Suprapubic skin (tissue), 4 donors: ENCODE measurements around the gene GOLGA1. TPM values are rescaled to one million over a fixed set of nuclear protein-coding genes. Genes with fewer than 3 reads are reported as not detected.
"Not testable (repeated sequence)": the region's sequence is repeated elsewhere in the genome, so short reads cannot be mapped to it uniquely, and the experiment has no call there.

Source experiments
- DNase-seq, 2 donors: peaks; one replicate each; pipeline ENCODE4 v3.0.0-alpha.2; 2019; ENCODE audit warnings: low spot score in 2 of 2
- H3K27ac ChIP-seq: fragments of 200-600 bp; sonication (generic); one replicate; pipeline ENCODE4 v1.5.1; 2019
- H3K27me3 ChIP-seq: fragments of 200-600 bp; sonication (generic); one replicate; pipeline ENCODE4 v1.5.1; 2019
- H3K36me3 ChIP-seq: fragments of 200-600 bp; sonication (generic); one replicate; pipeline ENCODE4 v1.5.1; 2019
- H3K4me1 ChIP-seq: fragments of 200-600 bp; sonication (generic); one replicate; pipeline ENCODE4 v1.5.1; 2019
- H3K4me3 ChIP-seq: fragments of 200-600 bp; sonication (generic); one replicate; pipeline ENCODE4 v1.5.1; 2019; ENCODE audit warnings: mild to moderate bottlenecking
- H3K9me3 ChIP-seq: fragments of 200-600 bp; sonication (generic); one replicate; pipeline ENCODE4 v1.5.1; 2019
- EP300 ChIP-seq: sonication (generic); formaldehyde crosslinking; IDR thresholded peaks from one replicate; pipeline ENCODE4 v1.6.1; 2017; ENCODE audit warnings: antibody characterized with exemption
- POLR2A ChIP-seq, 2 donors: fragments of 450-650 bp; IDR thresholded peaks; one replicate each; pipeline ENCODE4 v1.6.1; 2017; ENCODE audit warnings: antibody characterized with exemption in 2 of 2, mild to moderate bottlenecking in 2 of 2, moderate library complexity in 2 of 2
- POLR2AphosphoS5 ChIP-seq, 3 donors: sonication (generic); formaldehyde crosslinking; IDR thresholded peaks; one replicate each; pipeline ENCODE4 v1.6.1; 2017; ENCODE audit warnings: antibody characterized with exemption in 3 of 3
- WGBS: methylation state at CpG from one replicate; pipeline ENCODE4 v1.1.5; 2018; 5-methylcytosine and 5-hydroxymethylcytosine counted together
- total RNA-seq, 4 donors: library from RNA; depleted of rRNA; stranded (reverse); fragments of >200 nt; gene quantifications; one replicate each; pipeline ENCODE4 v1.1.0, GENCODE V29; 2016
- TF ChIP-seq, protein P1 (sequence below), 2 donors: fragments of 200-600 bp in 1 of 2; fragments of 450-650 bp in 1 of 2; sonication (generic) in 1 of 2; IDR thresholded peaks; one replicate each; pipeline ENCODE4 v1.5.1; 2016 to 2019; ENCODE audit warnings: antibody characterized with exemption in 2 of 2, mild to moderate bottlenecking in 1 of 2, moderate library complexity in 1 of 2

Gene GOLGA1
- total RNA-seq, 4 donors from 2014 or later, result 20.2 to 47.5 (median 24.5) TPM

DNA sequence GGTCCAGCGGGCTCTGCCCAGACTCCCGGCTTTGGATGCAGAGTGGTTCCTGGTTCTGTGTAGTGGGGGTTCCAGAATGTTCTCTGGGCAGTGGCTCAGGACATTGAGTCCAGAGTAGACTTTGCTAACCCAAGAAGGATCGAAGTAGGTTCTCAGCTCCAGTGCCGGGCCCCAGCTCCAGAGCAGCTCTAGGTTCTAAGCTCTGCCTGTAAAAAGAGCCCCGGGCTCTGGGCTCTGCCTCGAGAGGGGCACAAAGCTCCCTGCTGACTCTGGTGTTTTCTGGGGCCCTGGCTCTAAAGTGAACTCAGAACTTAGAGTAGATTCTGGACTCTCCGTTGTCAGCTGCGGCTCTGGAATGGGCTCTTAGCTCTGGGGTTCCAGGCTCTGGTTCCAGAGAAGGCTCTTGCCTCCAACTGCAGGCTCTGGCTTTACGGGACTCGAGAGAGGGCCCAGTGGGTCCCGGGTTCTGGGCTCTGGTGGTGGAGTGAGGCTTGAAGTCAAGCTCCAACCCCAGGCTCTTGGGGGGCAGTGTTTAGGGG, 87.2 kb downstream of the GOLGA1 start:
- TF ChIP-seq EP300 (no peak), POLR2A (IDR thresholded peaks at IDR 0.05) (no peak), POLR2AphosphoS5 (IDR thresholded peaks at IDR 0.05) (no peak)
- TF ChIP-seq, protein P1, sequence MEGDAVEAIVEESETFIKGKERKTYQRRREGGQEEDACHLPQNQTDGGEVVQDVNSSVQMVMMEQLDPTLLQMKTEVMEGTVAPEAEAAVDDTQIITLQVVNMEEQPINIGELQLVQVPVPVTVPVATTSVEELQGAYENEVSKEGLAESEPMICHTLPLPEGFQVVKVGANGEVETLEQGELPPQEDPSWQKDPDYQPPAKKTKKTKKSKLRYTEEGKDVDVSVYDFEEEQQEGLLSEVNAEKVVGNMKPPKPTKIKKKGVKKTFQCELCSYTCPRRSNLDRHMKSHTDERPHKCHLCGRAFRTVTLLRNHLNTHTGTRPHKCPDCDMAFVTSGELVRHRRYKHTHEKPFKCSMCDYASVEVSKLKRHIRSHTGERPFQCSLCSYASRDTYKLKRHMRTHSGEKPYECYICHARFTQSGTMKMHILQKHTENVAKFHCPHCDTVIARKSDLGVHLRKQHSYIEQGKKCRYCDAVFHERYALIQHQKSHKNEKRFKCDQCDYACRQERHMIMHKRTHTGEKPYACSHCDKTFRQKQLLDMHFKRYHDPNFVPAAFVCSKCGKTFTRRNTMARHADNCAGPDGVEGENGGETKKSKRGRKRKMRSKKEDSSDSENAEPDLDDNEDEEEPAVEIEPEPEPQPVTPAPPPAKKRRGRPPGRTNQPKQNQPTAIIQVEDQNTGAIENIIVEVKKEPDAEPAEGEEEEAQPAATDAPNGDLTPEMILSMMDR (IDR thresholded peaks at IDR 0.05), result no peak
- 49% methylated on average over 6 of the region's 11 CpGs for WGBS
- Histone ChIP-seq H3K4me3 (peak overlapping the region; percentile 55), H3K27ac (no peak overlapping the region), H3K4me1 (peaks cover 21% of the 10 kb centered on the region), H3K9me3 (no peaks in the 10 kb centered on the region), H3K36me3 (peaks cover 25% of the 10 kb centered on the region), H3K27me3 (no peaks in the 10 kb centered on the region)
- DNase-seq, result no peak

DNA sequence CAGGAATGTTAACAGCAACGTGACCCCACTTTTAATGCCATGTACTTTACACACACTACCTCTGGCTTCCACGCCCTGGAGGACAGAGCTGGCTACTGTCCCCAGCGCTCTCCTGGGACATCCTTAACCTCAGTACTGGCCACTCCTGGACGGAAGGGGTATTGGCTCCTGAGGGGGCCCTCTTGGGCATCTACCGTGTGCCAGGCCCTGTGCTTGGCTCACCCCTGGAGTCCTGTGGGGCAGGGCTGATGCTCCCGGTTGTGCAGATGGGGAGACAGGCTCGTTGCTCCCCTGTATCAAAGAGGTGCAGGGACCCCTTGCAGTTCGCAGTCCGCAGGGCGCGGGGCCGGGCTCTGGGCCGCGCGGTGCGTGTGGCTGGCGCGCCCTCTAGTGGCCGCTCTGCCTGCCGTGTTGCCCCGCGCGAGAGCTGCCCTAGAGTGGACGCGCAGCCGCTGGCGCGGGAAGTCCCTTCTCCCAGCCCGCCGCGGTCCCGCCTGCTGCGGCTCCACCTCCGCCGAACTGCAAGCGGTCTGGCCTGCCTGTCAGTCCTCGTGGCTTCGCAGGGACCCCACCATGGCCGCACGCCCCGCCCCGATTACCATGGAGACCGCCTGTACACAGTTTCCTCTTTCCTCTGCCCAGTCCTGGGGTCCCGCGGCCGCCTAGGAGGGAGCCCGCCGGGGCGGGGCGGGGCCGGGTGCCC, 87.9 kb downstream of the GOLGA1 start, which contains the start of gene WDR38:
TSS of gene WDR38 (plus strand) at position 632 of the 703 bp plus-strand sequence. CDS start 72 bp downstream, outside the sequence.
- Histone ChIP-seq H3K27ac (no peak within 1 kb of the TSS), H3K4me1 (peaks cover 18% of the 10 kb centered on the region), H3K36me3 (peaks cover 18% of the 10 kb centered on the region), H3K27me3 (no peaks in the 10 kb centered on the region), H3K9me3 (no peaks in the 10 kb centered on the region), H3K4me3 (peak within 1 kb of the TSS; percentile 55)
- WGBS, result 4% methylated on average over 10 of the region's 51 CpGs
- TF ChIP-seq, protein P1 (IDR thresholded peaks at IDR 0.05), result peak; percentile 84 to 97
- TF ChIP-seq POLR2AphosphoS5 (IDR thresholded peaks at IDR 0.05) (no peak), POLR2A (IDR thresholded peaks at IDR 0.05) (no peak)
- DNase-seq, result peak in 1 of 2 donors; percentile 88

- TF ChIP-seq EP300, result no peak
- TF ChIP-seq, protein P1 (IDR thresholded peaks at IDR 0.05), result no peak
- no peak for TF ChIP-seq POLR2AphosphoS5 (IDR thresholded peaks at IDR 0.05)
- TF ChIP-seq POLR2A (IDR thresholded peaks at IDR 0.05), result no peak
- Histone ChIP-seq H3K9me3 (no peaks in the 10 kb centered on the region), H3K4me3 (peak overlapping the region; percentile 55), H3K4me1 (peaks cover 18% of the 10 kb centered on the region), H3K27me3 (no peaks in the 10 kb centered on the region), H3K27ac (no peak overlapping the region), H3K36me3 (peaks cover 11% of the 10 kb centered on the region)
- WGBS, result 21% methylated on average over 4 of the region's 13 CpGs
- no peak for DNase-seq
These were observed 88.6 kb downstream of the GOLGA1 start for GRCh38 chr9:124852121-124852828.

- TF ChIP-seq POLR2AphosphoS5 (IDR thresholded peaks at IDR 0.05), result no peak
- TF ChIP-seq POLR2A (IDR thresholded peaks at IDR 0.05), result no peak
- no peak for TF ChIP-seq EP300
- TF ChIP-seq, protein P1 (IDR thresholded peaks at IDR 0.05), result no peak
- DNase-seq, result no peak
- Histone ChIP-seq H3K27me3 (no peaks in the 10 kb centered on the region), H3K27ac (no peak overlapping the region), H3K9me3 (no peaks in the 10 kb centered on the region), H3K36me3 (no peaks in the 10 kb centered on the region), H3K4me3 (no peak overlapping the region), H3K4me1 (peaks cover 18% of the 10 kb centered on the region)
- 72% methylated on average over 10 of the region's 10 CpGs for WGBS
These were observed 91.1 kb downstream of the GOLGA1 start for GRCh38 chr9:124849801-124850200.

DNA sequence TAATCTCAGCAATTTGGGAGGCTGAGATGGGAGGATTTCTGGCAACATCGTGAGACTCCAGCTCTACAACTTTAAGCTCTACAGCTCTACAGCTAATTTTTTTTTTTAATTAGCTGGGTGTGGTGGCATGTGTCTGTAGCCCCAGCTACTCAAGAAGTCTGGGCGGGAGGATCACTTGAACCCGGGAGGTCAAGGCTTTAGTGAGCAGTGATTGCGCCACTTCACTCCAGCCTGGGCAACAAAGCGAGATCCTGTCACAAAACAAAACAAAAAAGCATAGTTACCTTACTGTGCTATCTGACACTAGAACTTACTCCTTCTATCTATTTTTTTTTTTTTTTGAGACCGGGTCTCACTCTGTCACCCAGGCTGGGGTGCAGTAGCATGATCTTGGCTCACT, 93.9 kb downstream of the GOLGA1 start:
- Histone ChIP-seq H3K27me3 (no peaks in the 10 kb centered on the region), H3K4me1 (peaks cover 1% of the 10 kb centered on the region), H3K4me3 (no peak overlapping the region), H3K36me3 (no peaks in the 10 kb centered on the region), H3K9me3 (no peaks in the 10 kb centered on the region), H3K27ac (no peak overlapping the region)
- no peak for TF ChIP-seq EP300
- no peak for TF ChIP-seq POLR2A (IDR thresholded peaks at IDR 0.05)
- no peak for DNase-seq
- 78% methylated on average over 6 of the region's 6 CpGs for WGBS

- not testable (repeated sequence) for DNase-seq, H3K27me3 ChIP-seq
These were observed 94.4 kb downstream of the GOLGA1 start for GRCh38 chr9:124846467-124846866.

More at GRCh38 chr9:124846467-124846866, 94.4 kb downstream of the GOLGA1 start:
- not testable (repeated sequence) for H3K27ac ChIP-seq, H3K4me1 ChIP-seq, H3K36me3 ChIP-seq, H3K4me3 ChIP-seq, H3K9me3 ChIP-seq
- 96% methylated on average over 9 of the region's 9 CpGs for WGBS
